Effector memory CD8-positive, alpha-beta T cell (primary cell): ENCODE measurements around the gene GMPS.
"Not testable (repeated sequence)": the region's sequence is repeated elsewhere in the genome, so short reads cannot be mapped to it uniquely, and the experiment has no call there.

Experiments
- ATAC-seq: fragments of 150-1000 bp; cut with Tn5 transposase; replicated peaks from 2 replicates; pipeline ENCODE4 v1.10.0; 2021; ENCODE audit warnings: mild to moderate bottlenecking, moderate library complexity
- DNase-seq, 3 experiments: peaks; one replicate each; pipeline ENCODE4 v3.0.0; 2021
- H3K27ac Mint-ChIP-seq, 2 donors: one replicate each; pipeline ENCODE4 v1.8.0; 2022; ENCODE audit warnings: mild to moderate bottlenecking in 2 of 2, mixed read lengths in 2 of 2, moderate library complexity in 2 of 2
- H3K27me3 Mint-ChIP-seq, 2 donors: one replicate each; pipeline ENCODE4 v1.8.0; 2022; ENCODE audit warnings: mixed read lengths in 2 of 2
- H3K36me3 Mint-ChIP-seq: one replicate; pipeline ENCODE4 v1.8.0; 2022; ENCODE audit warnings: mild to moderate bottlenecking, moderate library complexity, mixed read lengths; ENCODE audit not compliant: insufficient read depth
- H3K4me1 Mint-ChIP-seq, 2 donors: one replicate each; pipeline ENCODE4 v1.8.0; 2022; ENCODE audit warnings: low read depth in 2 of 2, mixed read lengths in 2 of 2
- H3K4me3 Mint-ChIP-seq, 2 donors: one replicate each; pipeline ENCODE4 v1.8.0; 2022; ENCODE audit warnings: mild to moderate bottlenecking in 2 of 2, mixed read lengths in 2 of 2, moderate library complexity in 2 of 2
- H3K9me3 Mint-ChIP-seq, 2 donors: one replicate each; pipeline ENCODE4 v1.8.0; 2022; ENCODE audit warnings: mixed read lengths in 2 of 2

GMPS gene

DNA sequence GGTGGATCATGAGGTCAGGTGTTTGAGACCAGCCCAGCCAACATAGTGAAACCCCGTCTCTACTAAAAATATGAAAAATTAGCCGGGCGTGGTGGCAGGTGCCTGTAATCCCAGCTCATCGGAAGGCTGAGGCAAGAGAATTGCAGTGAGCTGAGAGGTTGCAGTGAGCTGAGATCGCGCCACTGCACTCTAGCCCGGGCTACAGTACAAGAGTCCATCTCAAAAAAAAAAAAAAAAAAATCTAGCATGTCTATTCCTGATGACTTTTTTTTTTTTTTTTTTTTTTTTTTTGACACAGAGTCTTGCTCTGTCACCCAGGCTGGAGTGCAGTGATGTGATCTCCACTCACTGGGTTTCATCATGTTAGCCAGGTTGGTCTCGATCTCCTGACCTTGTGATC, 15.9 kb downstream of the GMPS start:
- not testable (repeated sequence) for H3K27ac Mint-ChIP-seq, DNase-seq, H3K27me3 Mint-ChIP-seq, H3K4me3 Mint-ChIP-seq, ATAC-seq, H3K9me3 Mint-ChIP-seq
- H3K4me1 Mint-ChIP-seq = peaks cover 34 to 35% of the 10 kb centered on the region in 2 donors
- H3K36me3 Mint-ChIP-seq = peaks cover 11% of the 10 kb centered on the region

GRCh38 chr3:155886915-155887314, 16.5 kb downstream of the GMPS start:
- H3K27me3 Mint-ChIP-seq = no peaks in the 10 kb centered on the region
- no peak overlapping the region for H3K27ac Mint-ChIP-seq
- ATAC-seq (no peak), DNase-seq (no peak)
- H3K4me1 Mint-ChIP-seq = peaks cover 28 to 35% of the 10 kb centered on the region in 2 donors
- H3K36me3 Mint-ChIP-seq = peaks cover 11% of the 10 kb centered on the region
- no peaks in the 10 kb centered on the region for H3K9me3 Mint-ChIP-seq
- no peak overlapping the region for H3K4me3 Mint-ChIP-seq

- DNase-seq = no peak
- no peak for ATAC-seq
- Mint-ChIP-seq H3K4me3 (peak overlapping the region in 1 of 2 donors; percentile 2), H3K27ac (no peak overlapping the region), H3K4me1 (peaks cover 28 to 35% of the 10 kb centered on the region in 2 donors), H3K36me3 (peaks cover 16% of the 10 kb centered on the region), H3K27me3 (no peaks in the 10 kb centered on the region), H3K9me3 (no peaks in the 10 kb centered on the region)
Observed at GRCh38 chr3:155889212-155889611, 18.8 kb downstream of the GMPS start.

- Mint-ChIP-seq H3K27me3 (no peaks in the 10 kb centered on the region), H3K9me3 (no peaks in the 10 kb centered on the region), H3K36me3 (peaks cover 23% of the 10 kb centered on the region), H3K4me1 (peaks cover 23 to 31% of the 10 kb centered on the region in 2 donors), H3K4me3 (no peak overlapping the region), H3K27ac (peak overlapping the region in 1 of 2 donors; percentile 31)
- ATAC-seq (no peak), DNase-seq (no peak)
Observed at GRCh38 chr3:155889952-155890351, 19.5 kb downstream of the GMPS start.

GRCh38 chr3:155890671-155891190, 20.3 kb downstream of the GMPS start:
- Mint-ChIP-seq H3K4me1 (peaks cover 27 to 31% of the 10 kb centered on the region in 2 donors), H3K36me3 (peaks cover 30% of the 10 kb centered on the region), H3K27ac (no peak overlapping the region), H3K9me3 (no peaks in the 10 kb centered on the region), H3K27me3 (no peaks in the 10 kb centered on the region), H3K4me3 (no peak overlapping the region)
- no peak for DNase-seq
- ATAC-seq = no peak

GRCh38 chr3:155891321-155891720, 20.9 kb downstream of the GMPS start:
- Mint-ChIP-seq H3K36me3 (peaks cover 32% of the 10 kb centered on the region), H3K27me3 (no peaks in the 10 kb centered on the region), H3K9me3 (no peaks in the 10 kb centered on the region), H3K27ac (no peak overlapping the region), H3K4me1 (peaks cover 27 to 29% of the 10 kb centered on the region in 2 donors), H3K4me3 (no peak overlapping the region)
- no peak for DNase-seq
- no peak for ATAC-seq

- Mint-ChIP-seq H3K27me3 (no peaks in the 10 kb centered on the region), H3K4me1 (peaks cover 4 to 12% of the 10 kb centered on the region in 2 donors), H3K4me3 (no peak overlapping the region), H3K36me3 (peaks cover 58% of the 10 kb centered on the region), H3K27ac (no peak overlapping the region), H3K9me3 (no peaks in the 10 kb centered on the region)
- DNase-seq = no peak
- no peak for ATAC-seq
Observed at GRCh38 chr3:155895379-155895900, 25.0 kb downstream of the GMPS start.

DNA sequence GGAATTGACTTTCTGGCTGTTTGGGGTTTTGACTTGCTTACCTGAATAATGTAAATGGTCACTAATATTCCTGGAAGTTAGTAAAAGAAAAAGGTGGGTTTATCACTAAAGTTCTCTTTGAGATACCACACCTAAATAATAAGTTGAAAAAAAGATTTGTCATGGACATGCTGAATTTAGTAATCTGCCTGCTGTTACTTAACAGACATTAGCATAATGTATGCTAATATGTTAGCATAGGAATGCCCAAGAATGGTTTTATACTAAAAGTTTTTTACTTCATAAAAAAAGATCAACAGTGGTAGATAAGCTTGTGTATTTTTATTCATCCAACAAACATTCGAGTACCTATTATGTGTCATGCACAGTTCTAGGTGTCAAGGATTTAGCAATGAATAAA, 36.5 kb downstream of the GMPS start:
- no peak for DNase-seq
- ATAC-seq = no peak
- no peak overlapping the region for H3K4me3 Mint-ChIP-seq
- H3K27ac Mint-ChIP-seq = peak overlapping the region in 1 of 2 donors; percentile 40
- H3K36me3 Mint-ChIP-seq = peaks cover 49% of the 10 kb centered on the region
- peaks cover 9 to 17% of the 10 kb centered on the region in 2 donors for H3K4me1 Mint-ChIP-seq
- peaks cover 0 to 4% of the 10 kb centered on the region in 2 donors for H3K9me3 Mint-ChIP-seq
- no peaks in the 10 kb centered on the region for H3K27me3 Mint-ChIP-seq

DNA sequence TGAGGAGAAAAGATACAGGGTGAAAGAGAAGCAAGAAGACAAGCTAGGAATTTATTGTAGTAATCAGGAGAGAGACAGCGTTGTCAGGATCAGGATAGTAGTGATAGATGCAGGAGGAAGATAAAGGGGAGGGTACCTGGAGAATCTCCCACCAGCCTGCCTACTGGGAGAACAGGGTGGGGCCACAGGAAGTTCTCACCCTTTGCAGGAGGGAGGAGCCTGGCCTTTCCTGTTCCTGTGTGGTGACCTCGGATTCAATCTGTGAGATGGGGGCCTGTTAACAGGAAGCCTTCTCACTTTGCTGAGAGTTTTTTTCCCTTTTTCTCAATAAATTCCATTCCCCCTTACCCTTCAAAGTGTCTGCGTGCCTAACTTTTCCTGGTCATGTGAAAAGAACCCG, 37.6 kb downstream of the GMPS start:
- Mint-ChIP-seq H3K27me3 (no peaks in the 10 kb centered on the region), H3K4me1 (peaks cover 9 to 17% of the 10 kb centered on the region in 2 donors), H3K36me3 (peaks cover 55% of the 10 kb centered on the region), H3K4me3 (peak overlapping the region; percentile 4 to 60), H3K9me3 (peaks cover 0 to 4% of the 10 kb centered on the region in 2 donors), H3K27ac (peak overlapping the region; percentile 24 to 59)
- ATAC-seq (peak; percentile 41), DNase-seq (no peak)

DNA sequence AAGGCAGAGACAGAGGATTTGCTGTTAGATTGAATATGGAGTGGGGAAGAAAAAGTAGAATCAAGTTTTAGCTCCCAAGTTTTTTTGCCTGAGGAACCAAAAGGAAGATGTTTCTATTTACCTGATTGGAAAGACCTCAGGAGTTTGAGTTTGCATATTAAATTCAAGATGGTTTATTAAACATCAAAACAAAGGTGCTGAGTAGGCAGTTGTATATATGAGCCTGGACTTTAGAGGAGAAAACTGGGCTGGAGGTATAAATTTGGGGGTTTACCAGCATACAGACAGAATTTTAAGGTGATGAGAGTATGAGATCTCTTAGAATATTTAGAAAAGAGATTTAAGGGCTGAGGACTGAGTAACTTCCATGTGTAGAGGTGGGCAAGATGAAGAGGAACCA, 38.2 kb downstream of the GMPS start:
- Mint-ChIP-seq H3K27ac (peak overlapping the region; percentile 24 to 59), H3K4me3 (peak overlapping the region in 1 of 2 donors; percentile 60), H3K36me3 (peaks cover 59% of the 10 kb centered on the region), H3K4me1 (peaks cover 9 to 17% of the 10 kb centered on the region in 2 donors), H3K9me3 (peaks cover 0 to 4% of the 10 kb centered on the region in 2 donors), H3K27me3 (no peaks in the 10 kb centered on the region)
- ATAC-seq = no peak
- DNase-seq = no peak

DNA sequence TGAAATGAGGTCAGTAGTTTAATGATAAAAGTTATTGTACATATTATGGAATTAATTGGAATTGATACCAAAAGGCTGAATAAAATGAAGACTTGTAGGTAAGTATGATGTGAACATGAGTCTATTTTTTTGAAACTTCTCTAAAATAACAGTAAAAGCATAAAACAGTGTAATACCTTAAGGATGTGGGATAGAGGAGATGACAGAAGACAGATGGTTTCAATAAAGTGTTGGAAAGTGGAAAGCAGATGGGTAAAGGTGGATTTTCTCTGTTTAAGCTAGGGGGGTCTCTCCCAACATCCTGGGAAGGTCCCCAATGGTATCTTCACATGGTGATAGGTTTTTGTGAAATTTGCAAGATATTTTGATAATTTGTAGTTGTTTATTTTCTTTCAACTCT, 41.6 kb downstream of the GMPS start:
- Mint-ChIP-seq H3K27ac (peak overlapping the region in 1 of 2 donors; percentile 11), H3K4me1 (peaks cover 9 to 17% of the 10 kb centered on the region in 2 donors), H3K9me3 (peaks cover 0 to 4% of the 10 kb centered on the region in 2 donors), H3K27me3 (no peaks in the 10 kb centered on the region), H3K4me3 (no peak overlapping the region), H3K36me3 (peaks cover 70% of the 10 kb centered on the region)
- no peak for DNase-seq
- no peak for ATAC-seq

DNA sequence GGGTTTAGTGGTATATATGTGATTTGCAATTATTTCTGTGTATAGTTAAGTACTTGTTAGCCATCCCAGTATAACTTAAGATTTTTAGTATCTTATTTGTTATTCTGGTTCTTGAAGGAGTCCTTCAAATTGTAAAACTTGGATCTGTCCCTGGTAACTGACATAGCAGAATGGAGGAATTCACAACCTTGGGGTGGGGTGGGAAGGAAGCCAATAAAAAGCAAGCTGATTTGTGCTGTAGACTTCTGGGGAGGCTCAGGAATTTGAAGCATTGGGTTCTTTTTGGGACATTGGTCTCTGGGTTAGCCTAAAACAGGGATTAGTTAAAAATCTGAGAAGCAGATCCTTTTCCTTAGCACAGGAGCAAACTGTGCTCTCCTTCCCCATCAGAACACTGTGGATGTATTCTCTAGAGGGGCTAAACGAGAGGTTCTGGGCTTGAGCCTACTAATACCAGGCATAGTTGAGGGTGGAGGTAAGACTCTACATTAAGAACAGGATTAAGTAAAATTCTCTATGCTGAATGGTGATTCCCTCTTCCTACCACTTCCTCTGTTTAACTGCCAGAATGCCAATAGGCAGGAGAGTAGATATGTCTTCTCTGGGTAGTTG, 42.2 kb downstream of the GMPS start:
- Mint-ChIP-seq H3K4me3 (no peak overlapping the region), H3K4me1 (peaks cover 6 to 13% of the 10 kb centered on the region in 2 donors), H3K9me3 (peaks cover 0 to 1% of the 10 kb centered on the region in 2 donors), H3K36me3 (peaks cover 76% of the 10 kb centered on the region), H3K27me3 (no peaks in the 10 kb centered on the region), H3K27ac (peak overlapping the region in 1 of 2 donors; percentile 11)
- no peak for ATAC-seq
- DNase-seq = no peak

DNA sequence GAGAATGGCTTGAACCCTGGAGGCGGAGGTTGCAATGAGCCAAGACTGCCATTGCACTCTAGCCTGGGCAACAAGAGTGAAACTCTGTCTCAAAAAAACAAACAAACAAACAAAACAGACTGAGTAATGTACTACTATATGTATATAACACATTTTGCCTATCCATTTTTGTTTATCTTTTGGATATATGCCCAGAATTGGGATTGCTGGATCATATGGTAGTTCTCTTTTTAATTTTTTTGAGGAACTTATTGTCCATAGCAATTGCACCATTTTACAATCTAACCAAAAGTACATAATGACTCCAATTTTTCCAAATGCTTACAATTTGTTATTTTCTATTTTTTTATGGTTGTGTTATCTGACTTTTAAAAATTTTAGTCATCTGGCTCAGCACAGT, 47.3 kb downstream of the GMPS start:
- DNase-seq (no peak), ATAC-seq (no peak)
- Mint-ChIP-seq H3K27me3 (no peaks in the 10 kb centered on the region), H3K4me3 (no peak overlapping the region), H3K9me3 (no peaks in the 10 kb centered on the region), H3K4me1 (no peaks in the 10 kb centered on the region), H3K27ac (no peak overlapping the region), H3K36me3 (peaks cover 77% of the 10 kb centered on the region)

GRCh38 chr3:155919728-155920127, 49.3 kb downstream of the GMPS start:
- Mint-ChIP-seq H3K4me1 (no peaks in the 10 kb centered on the region), H3K36me3 (peaks cover 68% of the 10 kb centered on the region), H3K9me3 (no peaks in the 10 kb centered on the region), H3K27ac (no peak overlapping the region), H3K4me3 (no peak overlapping the region), H3K27me3 (no peaks in the 10 kb centered on the region)
- DNase-seq (no peak), ATAC-seq (no peak)
